ENCODE measurements around the gene BCAS3. TPM values are rescaled to one million over a fixed set of nuclear protein-coding genes. Genes with fewer than 3 reads are reported as not detected.

Gene BCAS3
- 15.6 TPM for total RNA-seq
- long read RNA-seq, partial matches to known transcripts, result 2 of 5 reads
- long read RNA-seq, other reads (novel, unspliced or antisense), result 3 of 5 reads

DNA sequence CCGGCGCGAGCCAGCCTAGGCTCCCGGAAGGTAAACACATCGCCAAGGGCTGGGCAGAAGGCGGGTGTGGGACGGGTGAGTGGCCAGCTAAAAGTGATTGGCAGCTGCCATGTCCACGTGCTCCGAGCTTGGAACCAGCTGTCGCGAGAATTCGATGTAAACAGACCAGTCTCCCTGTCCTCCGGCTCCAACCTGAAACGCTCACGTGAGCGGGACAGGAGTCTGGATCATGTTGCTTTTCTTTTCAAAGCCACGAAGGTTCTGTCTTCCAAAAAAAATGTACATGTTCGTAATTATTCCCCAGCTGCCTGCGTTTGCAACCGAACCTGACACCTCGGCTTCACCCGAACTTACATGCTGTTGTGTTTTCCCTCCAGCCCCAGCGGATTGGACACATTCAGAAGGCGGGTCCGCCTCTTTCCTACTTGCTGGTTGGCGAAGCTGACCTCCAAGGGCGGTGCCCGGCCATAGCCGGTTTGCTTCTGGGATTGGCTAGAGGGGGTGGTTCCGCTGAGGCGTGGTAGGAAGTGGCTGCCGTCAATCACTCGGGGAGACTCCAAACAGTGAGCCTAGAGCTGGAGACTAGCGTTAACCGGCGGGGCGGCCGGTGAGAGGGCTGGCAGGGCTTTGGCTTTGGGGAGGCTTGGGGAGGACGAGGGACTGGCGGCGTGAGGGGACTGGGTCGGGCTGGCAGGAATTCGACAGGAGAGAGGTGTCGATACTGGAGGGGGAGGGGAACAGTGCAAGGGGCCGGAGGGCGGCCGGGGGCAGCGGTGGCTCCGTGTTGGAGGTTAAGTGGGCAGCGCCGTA is at the start of gene BCAS3:
Gene BCAS3, plus strand, starts transcription at position 544 of the 810 bp plus-strand sequence.
- DNase-seq (peak; percentile 98), ATAC-seq (ENCODE audit: poor library complexity) (peak; percentile 98)
- intact Hi-C loops (cut with DNase I), result no loop called here

DNA sequence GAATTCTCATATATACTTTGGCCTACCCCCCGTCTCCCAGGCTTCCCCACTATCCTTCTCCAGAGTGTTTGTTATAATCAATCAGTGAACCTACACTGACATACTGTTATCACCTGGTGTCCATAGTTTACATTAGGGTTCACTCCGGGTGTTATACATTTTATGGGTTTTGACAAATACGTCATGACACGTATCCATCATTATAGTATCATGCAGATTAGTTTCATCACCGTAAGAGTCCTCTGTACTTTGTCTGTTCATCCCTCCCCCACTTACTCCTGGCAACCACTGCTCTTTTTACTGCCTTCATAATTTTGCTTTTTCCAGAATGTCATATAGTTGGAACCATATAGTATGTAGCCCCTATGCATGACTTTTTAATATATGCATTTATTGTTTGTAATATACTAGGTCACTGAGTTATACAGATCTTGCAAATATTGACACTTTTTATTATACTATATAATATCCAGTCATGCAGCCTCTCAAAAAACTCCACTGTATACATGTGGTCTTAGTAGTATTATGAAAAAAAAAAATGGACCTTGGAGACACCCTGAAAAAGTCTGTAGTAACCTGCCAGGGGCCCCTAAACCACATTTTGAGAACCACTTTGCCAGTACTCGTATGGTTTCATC is 49.3 kb upstream of the BCAS3 start:
- intact Hi-C loops (cut with DNase I), result no loop called here
- ATAC-seq (ENCODE audit: poor library complexity), result no peak
- no peak for DNase-seq

DNA sequence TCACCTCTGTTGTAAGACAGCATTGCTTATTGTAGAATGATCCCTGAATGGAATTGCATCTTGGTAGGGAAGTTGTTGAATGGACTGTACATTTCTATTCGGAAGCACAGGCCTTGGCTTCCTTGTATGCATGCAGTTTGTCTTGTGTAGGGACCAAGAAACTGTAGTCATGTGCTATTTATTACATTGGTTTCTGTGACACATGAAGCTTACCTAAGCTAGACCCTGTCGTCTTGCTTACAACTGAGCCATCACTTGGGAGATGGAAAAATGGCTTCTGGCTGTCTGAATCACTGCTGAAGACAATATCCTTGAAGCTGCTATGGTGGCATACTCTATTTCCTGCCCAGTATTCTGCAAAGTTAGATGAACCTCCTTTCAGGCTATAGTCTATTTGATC is 48.5 kb upstream of the BCAS3 start:
- intact Hi-C loops (cut with DNase I), result no loop called here
- DNase-seq (no peak), ATAC-seq (ENCODE audit: poor library complexity) (no peak)

DNA sequence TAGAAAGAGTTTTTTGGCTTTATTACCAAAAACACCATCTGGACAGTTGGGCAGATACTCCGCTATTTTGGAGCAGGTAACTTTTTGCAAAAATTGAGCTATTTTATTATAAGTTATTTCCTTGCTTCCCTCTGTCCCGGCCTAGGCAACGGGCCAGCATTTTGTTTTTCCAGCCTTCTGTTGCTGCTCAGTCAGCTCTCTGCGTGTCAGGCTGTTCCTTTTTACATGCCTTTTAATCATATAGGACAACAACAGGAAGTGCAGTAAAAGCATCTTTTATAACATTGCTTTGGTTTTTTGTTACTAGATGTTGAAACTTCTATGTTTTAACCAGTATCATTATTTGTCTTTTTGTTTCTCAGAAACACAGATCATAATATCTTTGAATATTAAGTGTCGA is 47.3 kb upstream of the BCAS3 start:
- intact Hi-C loops (cut with DNase I), result no loop called here
- peak; percentile 53 for DNase-seq
- no peak for ATAC-seq (ENCODE audit: poor library complexity)

DNA sequence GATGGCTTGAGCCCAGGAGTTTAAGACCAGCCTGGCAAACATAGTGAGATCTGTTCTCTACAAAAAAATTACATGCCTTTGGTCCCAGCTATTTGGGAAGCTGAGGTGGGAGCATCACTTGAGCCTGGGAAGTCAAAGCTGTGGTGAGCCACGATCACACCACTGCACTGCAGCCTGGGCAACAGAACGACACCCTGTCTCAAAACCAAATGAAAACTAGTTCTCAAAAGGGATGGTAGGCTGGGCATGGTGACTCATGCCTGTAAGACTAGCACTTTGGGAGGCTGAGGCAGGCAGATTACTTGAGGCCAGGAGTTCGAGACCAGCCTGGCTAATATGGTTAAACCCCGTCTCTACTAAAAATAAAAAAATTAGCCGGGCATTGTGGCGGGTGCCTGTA is 46.5 kb upstream of the BCAS3 start:
- intact Hi-C loops (cut with DNase I), result no loop called here
- no peak for DNase-seq
- no peak for ATAC-seq (ENCODE audit: poor library complexity)

DNA sequence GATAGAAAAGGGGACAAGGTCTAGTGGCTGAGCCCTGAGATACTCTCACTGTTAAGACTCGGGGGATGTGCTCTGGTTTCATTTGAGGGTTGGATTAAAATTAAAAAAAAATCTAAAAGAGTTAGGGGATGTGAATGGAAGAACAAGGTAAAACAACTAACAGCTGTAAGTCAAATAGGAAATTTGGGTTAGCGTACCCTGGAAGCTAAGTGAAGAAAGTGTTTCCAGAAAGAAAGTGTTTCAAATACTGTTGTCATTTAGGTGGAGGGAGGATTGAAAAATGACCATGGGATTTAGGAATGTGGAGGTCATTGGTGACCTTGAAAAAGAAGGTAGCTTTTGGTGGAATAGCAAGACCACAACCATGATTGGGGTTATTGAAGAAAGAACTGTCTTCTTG is 40.0 kb upstream of the BCAS3 start:
- ATAC-seq (ENCODE audit: poor library complexity) (no peak), DNase-seq (no peak)
- intact Hi-C loops (cut with DNase I), result loop anchor here (5.0 kb wide), 1 partner anchor 35 kb away; the partner anchor contains the start of gene PPM1D

DNA sequence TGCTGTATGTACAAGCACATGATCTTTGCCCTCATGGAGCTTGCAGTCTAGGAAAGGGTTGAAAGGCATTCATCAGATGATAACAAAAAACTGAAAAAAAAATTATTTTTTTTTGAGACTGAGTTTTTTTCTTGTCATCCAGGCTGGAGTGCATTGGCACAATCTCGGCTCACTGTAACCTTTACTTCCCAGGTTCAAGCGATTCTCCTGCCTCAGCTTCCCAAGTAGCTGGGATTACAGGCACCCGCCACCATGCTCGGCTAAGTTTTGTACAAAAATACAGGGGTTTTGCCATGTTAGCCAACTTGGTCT is 38.7 kb upstream of the BCAS3 start:
- intact Hi-C loops (cut with DNase I), result loop anchor here (5.0 kb wide), 1 partner anchor 37 kb away; the partner anchor contains the start of gene PPM1D
- ATAC-seq (ENCODE audit: poor library complexity), result no peak
- DNase-seq, result no peak

DNA sequence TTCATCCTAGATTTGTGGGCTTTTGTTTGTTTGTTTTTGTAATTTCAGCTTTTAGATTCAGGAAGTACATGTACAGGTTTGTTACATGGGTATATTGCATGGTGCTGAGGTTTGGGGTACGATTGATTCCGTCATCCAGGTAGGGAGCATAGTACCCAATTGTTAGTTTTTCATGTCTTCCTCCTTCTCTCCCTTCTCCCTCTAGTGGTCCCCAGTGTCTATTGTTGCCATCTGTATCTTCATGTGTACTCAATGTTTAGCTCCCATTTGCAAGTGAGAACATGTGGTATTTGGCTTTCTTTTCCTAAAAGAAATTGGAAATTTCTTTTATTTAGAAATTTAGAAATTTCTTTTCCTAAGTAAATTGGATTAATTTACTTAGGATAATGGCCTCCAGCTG is 37.1 kb upstream of the BCAS3 start:
- no peak for ATAC-seq (ENCODE audit: poor library complexity)
- intact Hi-C loops (cut with DNase I), result loop anchor here (2.0 kb wide), 1 partner anchor 64 kb away; no protein-coding TSS in a partner anchor
- DNase-seq, result no peak

DNA sequence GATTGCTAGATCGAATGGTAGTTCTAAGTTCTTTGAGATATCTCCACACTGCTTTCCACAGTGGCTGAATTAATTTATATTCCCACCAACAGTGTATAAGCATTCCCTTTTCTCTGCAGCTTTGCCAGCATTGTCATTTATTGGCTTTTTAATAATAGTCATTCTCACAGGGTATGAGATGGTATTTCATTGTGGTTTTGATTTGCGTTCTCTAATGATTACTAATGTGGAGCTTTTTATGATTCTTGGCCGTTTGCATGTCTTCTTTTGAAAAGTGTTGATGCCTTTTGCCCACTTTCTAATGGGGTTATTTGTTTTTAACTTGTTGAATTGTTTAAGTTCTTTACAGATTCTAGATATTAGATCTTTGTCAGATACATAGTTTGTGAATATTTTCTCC is 36.5 kb upstream of the BCAS3 start:
- intact Hi-C loops (cut with DNase I), result loop anchor here (2.0 kb wide), 1 partner anchor 64 kb away; no protein-coding TSS in a partner anchor
- DNase-seq (no peak), ATAC-seq (ENCODE audit: poor library complexity) (no peak)

DNA sequence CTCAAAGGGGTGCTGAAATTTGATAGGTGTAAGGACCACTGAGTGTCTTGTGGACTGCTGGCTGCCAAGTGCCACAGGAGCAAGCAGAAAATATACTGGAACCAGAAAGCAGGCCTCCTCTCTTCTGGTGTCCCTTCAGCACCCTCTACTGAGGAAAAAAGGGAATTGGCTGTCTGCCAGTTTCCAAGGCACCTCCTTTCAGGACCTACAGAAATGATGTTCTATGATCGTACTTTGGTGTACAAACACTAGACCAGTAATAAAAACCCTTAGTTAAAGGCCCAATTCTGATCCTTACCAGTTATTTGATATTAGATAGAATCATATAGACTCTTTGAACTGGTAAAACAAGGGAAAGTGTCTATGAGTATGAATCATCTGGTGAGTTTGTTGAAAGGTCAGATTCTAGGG is 35.8 kb upstream of the BCAS3 start:
- DNase-seq, result no peak
- intact Hi-C loops (cut with DNase I), result loop anchor here (2.0 kb wide), 1 partner anchor 65 kb away; no protein-coding TSS in a partner anchor
- ATAC-seq (ENCODE audit: poor library complexity), result peak; percentile 70

DNA sequence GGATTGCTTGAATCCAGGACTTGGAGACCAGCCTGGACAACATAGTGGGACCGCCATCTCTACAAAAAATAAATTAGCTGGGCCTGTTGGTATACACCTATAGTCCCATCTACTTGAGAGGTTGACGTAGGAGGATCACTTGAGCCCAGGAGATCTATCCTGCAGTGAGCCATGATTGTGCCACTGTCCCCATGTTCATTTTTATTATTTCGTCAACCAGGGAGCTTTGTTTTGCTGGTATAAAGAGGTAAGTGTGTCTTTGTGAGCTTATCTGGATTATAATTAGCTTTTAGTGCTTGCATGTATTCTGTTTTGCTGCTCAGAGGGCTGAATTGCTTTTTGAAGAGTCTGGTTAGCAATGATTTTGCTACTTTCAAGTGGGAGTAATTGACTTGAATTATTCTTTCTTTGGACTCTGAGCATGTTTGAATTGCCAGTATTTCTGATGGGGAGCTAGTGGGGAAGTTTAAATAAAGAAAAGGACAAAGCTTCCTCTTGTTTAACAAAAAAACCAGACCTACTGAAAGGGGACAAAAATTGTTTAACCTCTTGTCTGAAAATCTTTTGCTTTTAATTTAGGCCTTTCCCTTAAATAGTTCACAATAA is 31.6 kb upstream of the BCAS3 start:
- ATAC-seq (ENCODE audit: poor library complexity) (no peak), DNase-seq (no peak)
- intact Hi-C loops (cut with DNase I), result no loop called here

DNA sequence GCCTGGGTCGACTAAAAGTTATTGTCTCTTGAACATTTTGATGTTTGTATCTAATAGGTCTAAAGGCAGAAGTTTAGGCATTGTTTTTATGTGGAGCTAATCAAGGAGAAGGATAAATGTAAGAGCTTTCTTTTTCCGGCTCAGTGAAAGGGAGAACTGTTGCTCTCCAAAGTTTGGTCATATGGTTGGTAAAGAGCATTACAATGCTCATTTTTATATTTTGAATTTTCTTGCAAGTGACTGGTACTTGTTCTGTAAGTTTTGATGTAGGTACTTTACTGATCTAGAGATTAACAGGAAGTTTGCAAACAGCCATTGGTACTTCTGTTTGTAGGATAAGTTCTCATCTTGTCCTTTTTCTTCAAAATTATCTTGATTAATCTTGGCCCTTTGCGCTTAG is 30.9 kb upstream of the BCAS3 start:
- ATAC-seq (ENCODE audit: poor library complexity) (no peak), DNase-seq (no peak)
- intact Hi-C loops (cut with DNase I), result no loop called here

DNA sequence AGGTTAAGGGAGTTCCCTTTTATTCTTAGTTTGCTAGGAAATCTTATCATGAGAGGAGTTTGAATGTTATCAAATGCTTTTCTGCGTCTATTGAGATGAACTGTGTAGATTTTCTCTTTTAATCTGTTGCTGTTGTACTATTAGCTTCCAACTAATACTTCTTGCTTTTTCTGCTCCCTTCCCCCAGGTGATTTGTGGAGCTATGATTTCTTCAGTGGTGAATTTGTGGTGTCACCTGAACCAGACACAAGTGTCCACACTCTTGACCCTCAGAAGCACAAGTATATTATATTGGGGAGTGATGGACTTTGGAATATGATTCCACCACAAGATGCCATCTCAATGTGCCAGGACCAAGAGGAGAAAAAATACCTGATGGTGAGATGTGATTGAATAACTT is 29.9 kb upstream of the BCAS3 start:
- ATAC-seq (ENCODE audit: poor library complexity) (no peak), DNase-seq (no peak)
- intact Hi-C loops (cut with DNase I), result no loop called here

DNA sequence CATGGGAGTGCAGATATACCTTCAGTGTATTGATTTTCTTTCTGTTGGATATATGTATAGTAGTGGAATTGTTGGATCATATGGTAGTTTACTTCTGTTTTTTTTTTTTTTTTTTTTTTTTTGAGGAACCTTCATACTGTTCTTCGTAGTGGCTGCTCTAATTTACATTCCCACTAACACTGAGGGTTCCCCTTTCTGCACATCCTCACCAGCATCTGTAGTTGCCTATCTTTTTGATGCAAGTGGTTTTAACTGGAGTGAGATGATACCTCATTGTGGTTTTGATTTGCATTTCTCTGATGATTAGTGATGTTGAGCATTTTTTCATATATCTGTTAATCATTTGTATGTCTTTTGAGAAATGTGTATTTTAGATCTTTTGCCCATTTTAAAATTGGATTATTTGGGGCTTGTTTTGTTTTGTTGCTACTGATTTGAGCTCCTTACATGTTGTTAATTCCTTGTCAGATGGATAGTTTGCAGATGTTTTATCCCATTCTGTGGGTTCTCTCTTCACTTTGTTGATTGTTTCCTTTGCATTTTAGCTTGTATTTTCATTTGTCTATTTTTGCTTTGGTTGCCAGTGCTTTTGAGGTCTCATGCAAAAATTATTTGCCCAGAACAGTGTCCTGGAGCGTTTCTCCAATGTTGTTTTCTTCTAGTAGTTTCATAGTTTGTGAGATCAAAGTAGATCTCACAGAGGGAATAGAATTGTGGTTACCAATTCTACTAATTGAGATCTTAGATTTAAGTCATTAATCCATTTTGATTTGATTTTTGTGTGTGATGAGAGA is 25.0 kb upstream of the BCAS3 start:
- intact Hi-C loops (cut with DNase I), result no loop called here
- ATAC-seq (ENCODE audit: poor library complexity), result no peak
- no peak for DNase-seq

DNA sequence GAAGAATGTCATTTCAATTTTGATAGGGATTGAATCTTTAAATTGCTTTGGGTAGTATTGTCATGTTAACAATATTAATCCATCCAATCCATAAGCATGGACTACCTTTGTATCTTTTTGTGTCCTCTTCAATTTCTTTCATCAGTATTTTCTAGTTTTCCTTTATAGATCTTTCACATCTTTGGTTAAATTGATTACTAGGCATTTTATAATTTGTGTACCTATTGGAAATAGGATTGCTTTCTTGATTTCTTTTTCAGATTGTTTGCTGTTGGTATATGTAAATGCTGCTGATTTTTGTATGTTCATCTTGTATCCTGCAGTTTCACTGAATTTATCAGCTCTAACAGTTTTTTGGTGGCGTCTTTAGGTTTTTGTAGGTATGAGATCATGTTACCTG is 24.1 kb upstream of the BCAS3 start:
- ATAC-seq (ENCODE audit: poor library complexity) (no peak), DNase-seq (no peak)
- intact Hi-C loops (cut with DNase I), result no loop called here

DNA sequence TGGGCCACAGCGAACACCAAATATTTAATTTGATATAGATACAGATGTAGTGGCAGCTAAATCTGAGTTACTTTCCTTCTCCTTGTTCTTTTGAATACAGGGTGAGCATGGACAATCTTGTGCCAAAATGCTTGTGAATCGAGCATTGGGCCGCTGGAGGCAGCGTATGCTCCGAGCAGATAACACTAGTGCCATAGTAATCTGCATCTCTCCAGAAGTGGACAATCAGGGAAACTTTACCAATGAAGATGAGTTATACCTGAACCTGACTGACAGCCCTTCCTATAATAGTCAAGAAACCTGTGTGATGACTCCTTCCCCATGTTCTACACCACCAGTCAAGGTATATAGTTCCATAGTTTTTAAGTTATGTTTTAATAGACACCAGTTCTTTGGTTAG is 21.2 kb upstream of the BCAS3 start:
- intact Hi-C loops (cut with DNase I), result no loop called here
- ATAC-seq (ENCODE audit: poor library complexity) (no peak), DNase-seq (no peak)

DNA sequence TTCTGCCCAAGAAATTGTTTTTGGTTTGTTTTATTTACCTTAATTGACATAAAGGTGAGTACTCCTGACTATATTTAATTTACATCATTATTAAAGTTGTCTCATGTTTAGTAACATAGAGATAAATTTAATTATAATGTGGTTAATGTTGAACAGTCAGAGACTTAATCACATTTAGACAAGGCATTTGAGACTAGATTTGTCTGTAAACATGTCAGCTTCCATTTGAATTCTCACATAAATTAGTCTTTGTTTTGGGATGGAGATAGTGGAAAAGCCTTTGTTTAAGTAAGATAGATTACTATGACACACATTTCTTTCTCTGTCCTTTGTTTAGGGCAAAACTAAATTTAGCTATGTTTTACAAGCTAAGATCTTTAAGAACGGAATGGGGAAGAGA is 18.5 kb upstream of the BCAS3 start:
- ATAC-seq (ENCODE audit: poor library complexity), result no peak
- intact Hi-C loops (cut with DNase I), result no loop called here
- no peak for DNase-seq

DNA sequence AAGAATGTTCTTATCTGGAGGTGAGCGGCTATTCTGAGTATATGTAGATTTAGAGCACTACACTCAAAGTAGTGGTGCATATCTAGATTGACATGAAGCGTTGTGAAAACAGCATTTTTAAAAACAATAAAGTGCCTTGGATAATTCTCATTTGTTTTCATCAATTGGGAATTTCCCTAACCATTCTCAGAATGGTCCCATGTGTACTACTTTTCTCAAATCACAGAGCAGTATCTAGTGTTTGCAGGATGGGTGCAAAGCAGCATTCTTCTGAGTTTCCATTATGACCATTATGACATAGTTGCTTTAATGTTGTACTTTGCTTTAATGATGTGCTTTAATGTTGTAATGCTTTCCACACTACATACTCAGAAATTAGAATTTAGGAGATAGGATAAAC is 16.2 kb upstream of the BCAS3 start:
- intact Hi-C loops (cut with DNase I), result no loop called here
- no peak for DNase-seq
- ATAC-seq (ENCODE audit: poor library complexity), result no peak

DNA sequence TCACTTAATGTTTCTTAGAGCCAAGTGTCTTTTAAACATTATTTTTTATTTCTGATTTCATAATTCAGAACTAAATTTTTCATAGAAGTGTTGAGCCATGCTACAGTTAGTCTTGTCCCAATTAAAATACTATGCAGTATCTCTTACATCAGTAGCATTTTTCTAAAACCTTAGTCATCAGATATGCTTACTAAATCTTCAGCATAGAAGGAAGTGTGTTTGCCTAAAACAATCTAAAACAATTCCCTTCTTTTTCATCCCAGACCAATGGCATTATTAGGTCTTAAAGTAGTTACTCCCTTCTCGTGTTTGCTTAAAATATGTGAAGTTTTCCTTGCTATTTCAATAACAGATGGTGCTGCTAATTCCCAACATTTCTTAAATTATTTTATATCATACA is 13.6 kb upstream of the BCAS3 start:
- ATAC-seq (ENCODE audit: poor library complexity) (no peak), DNase-seq (no peak)
- intact Hi-C loops (cut with DNase I), result no loop called here
